ENCODE results near the gene INTS1. TPM values are rescaled to one million over a fixed set of nuclear protein-coding genes. Genes with fewer than 3 reads are reported as not detected.

INTS1 gene
- total RNA-seq, 4 donors from 2014 or later, result 29.8 to 65.5 (median 41.4) TPM

DNA sequence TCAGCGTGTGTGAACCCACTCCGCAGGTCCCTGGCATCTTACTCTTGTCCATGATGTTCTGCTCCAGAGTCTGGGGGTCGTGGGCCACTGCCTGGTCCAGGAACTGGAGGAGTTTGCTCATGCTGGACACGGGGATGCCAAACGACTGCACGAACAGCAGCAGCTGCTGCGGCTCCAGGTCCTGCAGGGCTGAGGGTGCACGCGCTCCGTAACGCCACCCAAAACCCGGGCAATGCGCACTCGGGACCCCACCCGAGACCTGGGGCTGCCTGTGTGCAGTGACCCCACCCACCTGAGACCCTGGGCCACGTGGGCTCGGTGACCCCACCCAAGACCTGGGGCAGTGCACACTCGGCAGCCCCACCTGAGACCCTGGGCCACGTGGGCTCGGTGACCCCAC lies 22.9 kb downstream of the INTS1 start:
- WGBS, 2 donors (ENCODE audit: low coverage in 1 of 2), result 100% methylated on average over 1 of the region's 20 CpGs; no CpG with 5 or more reads in 1 of the 2 donors
- TF ChIP-seq POLR2A (IDR thresholded peaks at IDR 0.05) (no peak), POLR2AphosphoS5 (IDR thresholded peaks at IDR 0.05) (no peak), EP300 (IDR thresholded peaks at IDR 0.05) (no peak)
- TF ChIP-seq, protein P1, sequence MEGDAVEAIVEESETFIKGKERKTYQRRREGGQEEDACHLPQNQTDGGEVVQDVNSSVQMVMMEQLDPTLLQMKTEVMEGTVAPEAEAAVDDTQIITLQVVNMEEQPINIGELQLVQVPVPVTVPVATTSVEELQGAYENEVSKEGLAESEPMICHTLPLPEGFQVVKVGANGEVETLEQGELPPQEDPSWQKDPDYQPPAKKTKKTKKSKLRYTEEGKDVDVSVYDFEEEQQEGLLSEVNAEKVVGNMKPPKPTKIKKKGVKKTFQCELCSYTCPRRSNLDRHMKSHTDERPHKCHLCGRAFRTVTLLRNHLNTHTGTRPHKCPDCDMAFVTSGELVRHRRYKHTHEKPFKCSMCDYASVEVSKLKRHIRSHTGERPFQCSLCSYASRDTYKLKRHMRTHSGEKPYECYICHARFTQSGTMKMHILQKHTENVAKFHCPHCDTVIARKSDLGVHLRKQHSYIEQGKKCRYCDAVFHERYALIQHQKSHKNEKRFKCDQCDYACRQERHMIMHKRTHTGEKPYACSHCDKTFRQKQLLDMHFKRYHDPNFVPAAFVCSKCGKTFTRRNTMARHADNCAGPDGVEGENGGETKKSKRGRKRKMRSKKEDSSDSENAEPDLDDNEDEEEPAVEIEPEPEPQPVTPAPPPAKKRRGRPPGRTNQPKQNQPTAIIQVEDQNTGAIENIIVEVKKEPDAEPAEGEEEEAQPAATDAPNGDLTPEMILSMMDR (IDR thresholded peaks at IDR 0.05), result no peak

GRCh38 chr7:1480670-1481069 lies 23.5 kb downstream of the INTS1 start:
- no peak for ATAC-seq
- H3K9me3 ChIP-seq, result no peaks in the 10 kb centered on the region
- 72% methylated on average over 5 of the region's 12 CpGs; no CpG with 5 or more reads in 1 of the 2 donors for WGBS, 2 donors (ENCODE audit: low coverage in 1 of 2)
- H3K27ac ChIP-seq, result no peak overlapping the region
- H3K4me1 ChIP-seq, result no peaks in the 10 kb centered on the region
- no peaks in the 10 kb centered on the region for H3K27me3 ChIP-seq
- TF ChIP-seq POLR2AphosphoS5 (IDR thresholded peaks at IDR 0.05), result no peak
- no peak for TF ChIP-seq EP300 (IDR thresholded peaks at IDR 0.05)
- TF ChIP-seq POLR2A (IDR thresholded peaks at IDR 0.05), result no peak
- TF ChIP-seq, protein P1 (IDR thresholded peaks at IDR 0.05), result no peak
- peaks cover 0 to 100% of the 10 kb centered on the region in 2 donors for H3K36me3 ChIP-seq
- H3K4me3 ChIP-seq, result no peak overlapping the region

More for the DNA sequence above, 22.9 kb downstream of the INTS1 start:
- H3K9me3 ChIP-seq, result no peaks in the 10 kb centered on the region
- no peak overlapping the region for H3K27ac ChIP-seq
- H3K36me3 ChIP-seq, result peaks cover 0 to 100% of the 10 kb centered on the region in 2 donors
- no peaks in the 10 kb centered on the region for H3K4me1 ChIP-seq
- H3K4me3 ChIP-seq, result no peak overlapping the region
- no peaks in the 10 kb centered on the region for H3K27me3 ChIP-seq
- ATAC-seq, result no peak

DNA sequence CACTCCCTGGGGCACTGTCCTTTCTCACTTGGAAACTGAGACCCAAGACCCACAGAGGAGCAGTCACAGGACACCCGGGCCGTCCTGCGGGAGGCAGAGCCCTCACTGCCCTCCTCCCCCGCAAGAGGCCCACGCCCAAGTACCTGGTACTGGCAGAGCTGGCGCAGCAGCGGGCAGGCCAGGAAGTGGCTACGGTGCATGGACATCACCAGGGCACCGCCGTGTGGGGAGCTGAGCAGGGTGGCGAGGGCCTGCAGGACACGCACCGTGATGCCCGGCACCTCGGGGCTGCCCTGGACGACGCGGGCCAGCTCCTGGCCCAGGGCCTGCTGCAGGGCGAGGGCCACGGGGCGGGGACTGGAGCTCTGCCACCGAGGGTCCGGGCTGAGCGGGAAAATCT lies 24.9 kb downstream of the INTS1 start:
- ATAC-seq, result no peak
- TF ChIP-seq EP300 (IDR thresholded peaks at IDR 0.05) (no peak), POLR2AphosphoS5 (IDR thresholded peaks at IDR 0.05) (no peak), POLR2A (IDR thresholded peaks at IDR 0.05) (no peak)
- TF ChIP-seq, protein P1 (IDR thresholded peaks at IDR 0.05), result no peak
- peaks cover 0 to 3% (median under 1%) of the 10 kb centered on the region in 3 donors for H3K4me1 ChIP-seq
- no peak overlapping the region for H3K27ac ChIP-seq
- H3K36me3 ChIP-seq, result peaks cover 0 to 100% of the 10 kb centered on the region in 2 donors
- H3K9me3 ChIP-seq, result no peaks in the 10 kb centered on the region
- no peaks in the 10 kb centered on the region for H3K27me3 ChIP-seq
- H3K4me3 ChIP-seq, result no peak overlapping the region
- WGBS, 2 donors (ENCODE audit: low coverage in 1 of 2), result 86% methylated on average over 5 of the region's 24 CpGs; no CpG with 5 or more reads in 1 of the 2 donors

GRCh38 chr7:1478480-1478879 lies 25.7 kb downstream of the INTS1 start:
- H3K36me3 ChIP-seq, result peaks cover 0 to 99% of the 10 kb centered on the region in 2 donors
- H3K4me3 ChIP-seq, result no peak overlapping the region
- H3K9me3 ChIP-seq, result no peaks in the 10 kb centered on the region
- no peak overlapping the region for H3K27ac ChIP-seq
- H3K27me3 ChIP-seq, result no peaks in the 10 kb centered on the region
- TF ChIP-seq, protein P1 (IDR thresholded peaks at IDR 0.05), result no peak
- TF ChIP-seq EP300 (IDR thresholded peaks at IDR 0.05), result no peak
- no peak for TF ChIP-seq POLR2AphosphoS5 (IDR thresholded peaks at IDR 0.05)
- no peak for TF ChIP-seq POLR2A (IDR thresholded peaks at IDR 0.05)
- H3K4me1 ChIP-seq, result peaks cover 0 to 10% (median 6%) of the 10 kb centered on the region in 3 donors
- no CpG with 5 or more reads among the region's 19 CpGs for WGBS, 2 donors (ENCODE audit: low coverage in 1 of 2)
- no peak for ATAC-seq

DNA sequence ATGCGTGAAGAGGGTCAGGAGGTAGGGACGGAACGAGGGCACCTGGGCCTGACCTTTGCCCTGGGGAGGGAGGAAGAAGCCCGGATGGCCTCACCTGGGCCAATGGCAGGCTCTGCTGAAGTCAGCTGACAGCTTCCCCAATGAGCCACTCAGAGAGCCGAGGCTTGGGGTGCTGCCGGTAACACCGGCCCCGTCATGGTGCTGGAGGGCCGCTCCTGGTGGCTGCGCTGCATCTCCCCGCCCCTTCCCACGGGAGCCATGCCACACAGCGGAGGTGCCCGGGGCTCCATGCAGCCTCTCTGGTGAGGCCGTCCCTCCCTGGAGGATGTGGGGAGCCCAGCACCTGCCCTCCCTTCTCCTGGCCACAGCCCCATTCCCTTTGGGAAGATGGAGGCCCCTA lies 27.3 kb downstream of the INTS1 start:
- ATAC-seq, result no peak
- TF ChIP-seq POLR2AphosphoS5 (IDR thresholded peaks at IDR 0.05), result no peak
- TF ChIP-seq, protein P1 (IDR thresholded peaks at IDR 0.05), result no peak
- Histone ChIP-seq H3K27ac (no peak overlapping the region), H3K36me3 (peaks cover 0 to 99% of the 10 kb centered on the region in 2 donors), H3K27me3 (no peaks in the 10 kb centered on the region), H3K4me1 (peaks cover 0 to 10% (median 6%) of the 10 kb centered on the region in 3 donors), H3K9me3 (no peaks in the 10 kb centered on the region), H3K4me3 (no peak overlapping the region)
- no CpG with 5 or more reads among the region's 15 CpGs for WGBS, 2 donors (ENCODE audit: low coverage in 1 of 2)
